NCI-H446 (cell line): Measurements from ENCODE around the gene BUD23.
"Not testable (repeated sequence)": the region's sequence is repeated elsewhere in the genome, so short reads cannot be mapped to it uniquely, and the experiment has no call there.

Experiments
- DNase-seq, 2 experiments: peaks; one replicate each; lab custom pipeline; 2025; lab: John Stamatoyannopoulos, UW

BUD23 gene

GRCh38 chr7:73668103-73668885 is 15.1 kb upstream of the BUD23 start:
- DNase-seq = no peak

GRCh38 chr7:73668886-73669230 is 14.5 kb upstream of the BUD23 start:
- no peak for DNase-seq

- DNase-seq = no peak
Measured at GRCh38 chr7:73669288-73669701, 14.1 kb upstream of the BUD23 start.

GRCh38 chr7:73669858-73670385 is 13.5 kb upstream of the BUD23 start:
- no peak for DNase-seq

GRCh38 chr7:73671322-73671661 is 12.1 kb upstream of the BUD23 start:
- DNase-seq = no peak

- DNase-seq = no peak
Measured at GRCh38 chr7:73671857-73672445, 11.4 kb upstream of the BUD23 start.

GRCh38 chr7:73674468-73675124 is 8.8 kb upstream of the BUD23 start:
- no peak for DNase-seq

GRCh38 chr7:73676062-73676461 is 7.3 kb upstream of the BUD23 start:
- not testable (repeated sequence) for DNase-seq

GRCh38 chr7:73678862-73679261 is 4.5 kb upstream of the BUD23 start:
- DNase-seq = no peak

GRCh38 chr7:73679709-73680108 is 3.7 kb upstream of the BUD23 start:
- DNase-seq = no peak

GRCh38 chr7:73680501-73680900 is 2.9 kb upstream of the BUD23 start:
- DNase-seq = no peak

GRCh38 chr7:73681031-73681430 is 2.4 kb upstream of the BUD23 start:
- no peak for DNase-seq

GRCh38 chr7:73682745-73683055 is 697 bp upstream of the BUD23 start:
- DNase-seq = no peak

GRCh38 chr7:73683788-73684693 is 644 bp downstream of the BUD23 start:
- DNase-seq = no peak

- no peak for DNase-seq
Measured at GRCh38 chr7:73685311-73685710, 1.9 kb downstream of the BUD23 start.

GRCh38 chr7:73688288-73688687 is 4.9 kb downstream of the BUD23 start:
- DNase-seq = no peak

- no peak for DNase-seq
Measured at GRCh38 chr7:73690646-73691045, 7.2 kb downstream of the BUD23 start.

GRCh38 chr7:73696372-73696771 is 13.0 kb downstream of the BUD23 start:
- no peak for DNase-seq

- DNase-seq = no peak
Measured at GRCh38 chr7:73698410-73698809, 15.0 kb downstream of the BUD23 start.

- DNase-seq = no peak
Measured at GRCh38 chr7:73699370-73700068, 16.1 kb downstream of the BUD23 start.

- DNase-seq = no peak
Measured at GRCh38 chr7:73700069-73700423, 16.6 kb downstream of the BUD23 start.
